NCI-H128 (cell line): ENCODE data around the gene EYS.
"Not testable (repeated sequence)": the region's sequence is repeated elsewhere in the genome, so short reads cannot be mapped to it uniquely, and the experiment has no call there.

ENCODE experiments used
- DNase-seq: peaks from one replicate; lab custom pipeline; 2025; ENCODE audit not compliant: unreplicated experiment; lab: John Stamatoyannopoulos, UW

Gene EYS

GRCh38 chr6:64259372-64259771 is 1447.7 kb downstream of the EYS start:
- DNase-seq: no peak

- no peak for DNase-seq
Observed at GRCh38 chr6:64258752-64259151, 1448.3 kb downstream of the EYS start.

GRCh38 chr6:64258302-64258701 is 1448.7 kb downstream of the EYS start:
- DNase-seq: no peak

- no peak for DNase-seq
Observed at GRCh38 chr6:64257586-64257985, 1449.4 kb downstream of the EYS start.

- no peak for DNase-seq
Observed at GRCh38 chr6:64256483-64256882, 1450.5 kb downstream of the EYS start.

GRCh38 chr6:64255000-64255399 is 1452.0 kb downstream of the EYS start:
- no peak for DNase-seq

GRCh38 chr6:64254558-64254957 is 1452.5 kb downstream of the EYS start:
- no peak for DNase-seq

- no peak for DNase-seq
Observed at GRCh38 chr6:64252256-64252655, 1454.8 kb downstream of the EYS start.

- no peak for DNase-seq
Observed at GRCh38 chr6:64250126-64250525, 1456.9 kb downstream of the EYS start.

GRCh38 chr6:64249115-64249514 is 1457.9 kb downstream of the EYS start:
- no peak for DNase-seq

GRCh38 chr6:64243618-64244017 is 1463.4 kb downstream of the EYS start:
- no peak for DNase-seq

GRCh38 chr6:64238908-64239307 is 1468.1 kb downstream of the EYS start:
- not testable (repeated sequence) for DNase-seq

GRCh38 chr6:64238071-64238470 is 1469.0 kb downstream of the EYS start:
- DNase-seq: no peak

- DNase-seq: no peak
Observed at GRCh38 chr6:64233746-64234145, 1473.3 kb downstream of the EYS start.

GRCh38 chr6:64231928-64232327 is 1475.1 kb downstream of the EYS start:
- no peak for DNase-seq

GRCh38 chr6:64230530-64230929 is 1476.5 kb downstream of the EYS start:
- no peak for DNase-seq

- no peak for DNase-seq
Observed at GRCh38 chr6:64227863-64228262, 1479.2 kb downstream of the EYS start.

- DNase-seq: no peak
Observed at GRCh38 chr6:64225503-64225902, 1481.5 kb downstream of the EYS start.

- no peak for DNase-seq
Observed at GRCh38 chr6:64224819-64225218, 1482.2 kb downstream of the EYS start.

- DNase-seq: no peak
Observed at GRCh38 chr6:64221776-64222175, 1485.2 kb downstream of the EYS start.

GRCh38 chr6:64220801-64221200 is 1486.2 kb downstream of the EYS start:
- DNase-seq: no peak

- DNase-seq: no peak
Observed at GRCh38 chr6:64217721-64218620, 1489.1 kb downstream of the EYS start.

- DNase-seq: no peak
Observed at GRCh38 chr6:64214373-64214772, 1492.7 kb downstream of the EYS start.
